CD4-positive, CD25-positive, alpha-beta regulatory T cell (primary cell): ENCODE measurements around the gene COX19. TPM values are rescaled to one million over a fixed set of nuclear protein-coding genes. Genes with fewer than 3 reads are reported as not detected.

Source experiments
- ATAC-seq, 2 donors: fragments of 150-1000 bp; cut with Tn5 transposase; one replicate each; pipeline ENCODE4 v1.10.0; 2021; ENCODE audit warnings: low read depth in 2 of 2, moderate number of reproducible peaks in 2 of 2, moderate library complexity in 1 of 2
- DNase-seq, 3 donors: peaks; one replicate each; pipeline versions ENCODE4 v3.0.0 to v3.0.0-alpha.2; 2012 to 2022; ENCODE audit warnings: mixed read lengths in 1 of 3
- H3K27ac ChIP-seq: one replicate; pipeline ENCODE4 v1.7.0; 2013; ENCODE audit warnings: mild to moderate bottlenecking, low read length; ENCODE audit not compliant: insufficient read depth, poor library complexity, severe bottlenecking
- H3K27me3 ChIP-seq: one replicate; pipeline ENCODE4 v1.7.0; 2013; ENCODE audit warnings: low read length; ENCODE audit not compliant: control insufficient read depth, insufficient read depth
- H3K36me3 ChIP-seq: one replicate; pipeline ENCODE4 v1.7.0; 2013; ENCODE audit warnings: mild to moderate bottlenecking, low read length, moderate library complexity; ENCODE audit not compliant: control insufficient read depth, insufficient read depth
- H3K4me1 ChIP-seq: 2 replicates; pipeline ENCODE4 v1.7.0; 2013; ENCODE audit warnings: mild to moderate bottlenecking, low read length; ENCODE audit not compliant: insufficient read depth, control insufficient read depth, poor library complexity, severe bottlenecking
- H3K4me3 ChIP-seq: one replicate; pipeline ENCODE4 v1.7.0; 2013; ENCODE audit warnings: low read depth, mild to moderate bottlenecking, low read length, moderate library complexity
- H3K9me3 ChIP-seq, 2 experiments: 1 replicate in 1 of 2; 2 replicates in 1 of 2; pipeline ENCODE4 v1.7.0; 2013; ENCODE audit warnings: low read length in 2 of 2, mild to moderate bottlenecking in 1 of 2, moderate library complexity in 1 of 2; ENCODE audit not compliant: control insufficient read depth in 2 of 2
- H3K27ac Mint-ChIP-seq, 3 donors: one replicate each; pipeline ENCODE4 v1.8.0; 2020 to 2022; ENCODE audit warnings: mild to moderate bottlenecking in 3 of 3, mixed read lengths in 3 of 3, moderate library complexity in 2 of 3
- H3K27me3 Mint-ChIP-seq: one replicate; pipeline ENCODE4 v1.8.0; 2022; ENCODE audit warnings: mild to moderate bottlenecking, mixed read lengths
- H3K36me3 Mint-ChIP-seq: one replicate; pipeline ENCODE4 v1.8.0; 2020; ENCODE audit warnings: mixed read lengths
- H3K4me1 Mint-ChIP-seq, 4 donors: one replicate each; pipeline ENCODE4 v1.8.0; 2020 to 2022; ENCODE audit warnings: mixed read lengths in 4 of 4, mild to moderate bottlenecking in 1 of 4
- H3K4me3 Mint-ChIP-seq, 4 donors: one replicate each; pipeline ENCODE4 v1.8.0; 2020 to 2022; ENCODE audit warnings: mild to moderate bottlenecking in 4 of 4, mixed read lengths in 4 of 4, moderate library complexity in 3 of 4
- H3K9me3 Mint-ChIP-seq, 7 donors: one replicate each; pipeline ENCODE4 v1.8.0; 2020 to 2022; ENCODE audit warnings: mixed read lengths in 7 of 7, mild to moderate bottlenecking in 3 of 7, moderate library complexity in 2 of 7
- polyA plus RNA-seq, 4 donors: library from polyadenylated mRNA; unstranded; fragments of 300-500 nt; fragmentation: Illumina TruSeq; gene quantifications; one replicate each; pipeline ENCODE4 v1.2.3, GENCODE V29; 2021
- total RNA-seq: library from RNA; stranded (reverse); gene quantifications from one replicate; pipeline ENCODE4 v1.2.3, GENCODE V29; 2022

COX19 gene
- total RNA-seq (36.8 TPM), polyA plus RNA-seq (10 to 100 TPM; 18.3 to 30.4 (median 24.8) TPM)

- H3K4me3 Mint-ChIP-seq, result peak within 1 kb of the TSS; percentile 91 to 98 (median 95)
- H3K36me3 Mint-ChIP-seq, result peaks cover 9% of the 10 kb centered on the region
Observed at GRCh38 chr7:974820-975681, at the start of gene COX19. TSS of gene COX19 (minus strand) at chr7:975549. CDS start at chr7:975509, 40 bp downstream.

GRCh38 chr7:1024331-1024841, 49.0 kb upstream of the COX19 start:
- DNase-seq (no peak), ATAC-seq (no peak)
- H3K4me3 Mint-ChIP-seq, result peak overlapping the region in 3 of 4 donors; percentile 28 to 76 (median 61)
- Histone ChIP-seq H3K9me3 (peaks cover 0 to 15% of the 10 kb centered on the region in 2 experiments), H3K27ac (no peak overlapping the region), H3K27me3 (no peaks in the 10 kb centered on the region), H3K4me3 (no peak overlapping the region), H3K4me1 (peaks cover 17% of the 10 kb centered on the region), H3K36me3 (peaks cover 8% of the 10 kb centered on the region)
- H3K27ac Mint-ChIP-seq, result peak overlapping the region in 2 of 3 donors; percentile 9 to 36
- peaks cover 0 to 8% (median 0%) of the 10 kb centered on the region in 7 donors for H3K9me3 Mint-ChIP-seq
- peaks cover 21% of the 10 kb centered on the region for H3K36me3 Mint-ChIP-seq
- H3K27me3 Mint-ChIP-seq, result no peaks in the 10 kb centered on the region
- H3K4me1 Mint-ChIP-seq, result peaks cover 0 to 31% (median 19%) of the 10 kb centered on the region in 4 donors

More at GRCh38 chr7:974820-975681, at the start of gene COX19:
- Histone ChIP-seq H3K4me3 (peak within 1 kb of the TSS; percentile 90), H3K36me3 (peaks cover 29% of the 10 kb centered on the region), H3K9me3 (no peaks in the 10 kb centered on the region), H3K27me3 (no peaks in the 10 kb centered on the region), H3K27ac (peak within 1 kb of the TSS; percentile 99), H3K4me1 (peaks cover 35% of the 10 kb centered on the region)
- peak within 1 kb of the TSS; percentile 89 to 95 (median 94) for H3K27ac Mint-ChIP-seq
- peaks cover 4% of the 10 kb centered on the region for H3K27me3 Mint-ChIP-seq
- ATAC-seq (peak; percentile 89 to 90), DNase-seq (peak; percentile 82 to 94 (median 89))
- H3K4me1 Mint-ChIP-seq, result peaks cover 0 to 38% (median 19%) of the 10 kb centered on the region in 4 donors
- H3K9me3 Mint-ChIP-seq, result peaks cover 0 to 1% (median 0%) of the 10 kb centered on the region in 7 donors

- ATAC-seq, result no peak
- Mint-ChIP-seq H3K9me3 (peaks cover 0 to 8% (median 0%) of the 10 kb centered on the region in 7 donors), H3K4me3 (no peak overlapping the region), H3K27ac (no peak overlapping the region), H3K36me3 (peaks cover 27% of the 10 kb centered on the region), H3K4me1 (peaks cover 0 to 34% (median 20%) of the 10 kb centered on the region in 4 donors), H3K27me3 (no peaks in the 10 kb centered on the region)
- Histone ChIP-seq H3K36me3 (peaks cover 8% of the 10 kb centered on the region), H3K27me3 (no peaks in the 10 kb centered on the region), H3K9me3 (peaks cover 0 to 15% of the 10 kb centered on the region in 2 experiments), H3K4me3 (no peak overlapping the region), H3K27ac (no peak overlapping the region), H3K4me1 (peaks cover 12% of the 10 kb centered on the region)
- no peak for DNase-seq
Observed at GRCh38 chr7:1022801-1023465, 47.6 kb upstream of the COX19 start.

GRCh38 chr7:1022356-1022755, 47.0 kb upstream of the COX19 start:
- Mint-ChIP-seq H3K36me3 (peaks cover 28% of the 10 kb centered on the region), H3K4me1 (peaks cover 0 to 36% (median 21%) of the 10 kb centered on the region in 4 donors), H3K9me3 (peaks cover 0 to 8% (median 0%) of the 10 kb centered on the region in 7 donors), H3K27ac (no peak overlapping the region), H3K4me3 (no peak overlapping the region), H3K27me3 (no peaks in the 10 kb centered on the region)
- Histone ChIP-seq H3K9me3 (peaks cover 0 to 15% of the 10 kb centered on the region in 2 experiments), H3K4me1 (peaks cover 9% of the 10 kb centered on the region), H3K36me3 (peaks cover 8% of the 10 kb centered on the region), H3K4me3 (no peak overlapping the region), H3K27me3 (no peaks in the 10 kb centered on the region), H3K27ac (no peak overlapping the region)
- no peak for ATAC-seq
- no peak for DNase-seq

GRCh38 chr7:1021931-1022330, 46.6 kb upstream of the COX19 start:
- Mint-ChIP-seq H3K9me3 (peaks cover 0 to 8% (median 0%) of the 10 kb centered on the region in 7 donors), H3K27me3 (no peaks in the 10 kb centered on the region), H3K4me1 (peaks cover 0 to 34% (median 20%) of the 10 kb centered on the region in 4 donors), H3K4me3 (no peak overlapping the region), H3K36me3 (peaks cover 28% of the 10 kb centered on the region), H3K27ac (no peak overlapping the region)
- DNase-seq, result no peak
- Histone ChIP-seq H3K27me3 (no peaks in the 10 kb centered on the region), H3K4me1 (peaks cover 7% of the 10 kb centered on the region), H3K4me3 (no peak overlapping the region), H3K36me3 (peaks cover 8% of the 10 kb centered on the region), H3K27ac (no peak overlapping the region), H3K9me3 (peaks cover 0 to 15% of the 10 kb centered on the region in 2 experiments)
- no peak for ATAC-seq

GRCh38 chr7:1021366-1021765, 46.0 kb upstream of the COX19 start:
- ATAC-seq (no peak), DNase-seq (no peak)
- Mint-ChIP-seq H3K27ac (no peak overlapping the region), H3K36me3 (peaks cover 28% of the 10 kb centered on the region), H3K4me3 (peak overlapping the region in 1 of 4 donors; percentile 52), H3K9me3 (peaks cover 0 to 8% (median 0%) of the 10 kb centered on the region in 7 donors), H3K27me3 (no peaks in the 10 kb centered on the region), H3K4me1 (peaks cover 0 to 30% (median 16%) of the 10 kb centered on the region in 4 donors)
- Histone ChIP-seq H3K36me3 (peaks cover 8% of the 10 kb centered on the region), H3K9me3 (peaks cover 0 to 15% of the 10 kb centered on the region in 2 experiments), H3K4me3 (no peak overlapping the region), H3K27ac (no peak overlapping the region), H3K4me1 (peaks cover 4% of the 10 kb centered on the region), H3K27me3 (no peaks in the 10 kb centered on the region)

- Mint-ChIP-seq H3K27me3 (no peaks in the 10 kb centered on the region), H3K4me3 (peak overlapping the region in 1 of 4 donors; percentile 52), H3K36me3 (peaks cover 25% of the 10 kb centered on the region), H3K4me1 (peaks cover 0 to 25% (median 14%) of the 10 kb centered on the region in 4 donors), H3K27ac (no peak overlapping the region), H3K9me3 (peaks cover 0 to 8% (median 0%) of the 10 kb centered on the region in 7 donors)
- Histone ChIP-seq H3K4me3 (no peak overlapping the region), H3K36me3 (peaks cover 8% of the 10 kb centered on the region), H3K27ac (no peak overlapping the region), H3K9me3 (peaks cover 0 to 15% of the 10 kb centered on the region in 2 experiments), H3K27me3 (no peaks in the 10 kb centered on the region), H3K4me1 (peaks cover 4% of the 10 kb centered on the region)
- ATAC-seq (no peak), DNase-seq (peak in 1 of 3 donors; percentile 33)
Observed at GRCh38 chr7:1020849-1021251, 45.5 kb upstream of the COX19 start.
